Ascending aorta (tissue), 2 donors: ENCODE measurements around the gene ZKSCAN2. TPM values are rescaled to one million over a fixed set of nuclear protein-coding genes. Genes with fewer than 3 reads are reported as not detected.

ENCODE experiments used
- DNase-seq, 2 donors: peaks; one replicate each; pipeline ENCODE4 v3.0.0-alpha.2; 2019; ENCODE audit warnings: low spot score in 2 of 2
- H3K27ac ChIP-seq, 2 donors: fragments of 200-600 bp; sonication (generic); one replicate each; pipeline ENCODE4 v1.5.1; 2016 to 2017; ENCODE audit warnings: mild to moderate bottlenecking in 1 of 2
- H3K27me3 ChIP-seq: fragments of 200-600 bp; sonication (generic); one replicate; pipeline ENCODE4 v1.5.1; 2017
- H3K36me3 ChIP-seq, 2 donors: fragments of 200-600 bp; sonication (generic); one replicate each; pipeline ENCODE4 v1.5.1; 2016
- H3K4me1 ChIP-seq, 2 donors: fragments of 200-600 bp; sonication (generic); one replicate each; pipeline ENCODE4 v1.5.1; 2016 to 2017; ENCODE audit warnings: mild to moderate bottlenecking in 1 of 2
- H3K4me3 ChIP-seq, 2 donors: fragments of 200-600 bp; sonication (generic); one replicate each; pipeline ENCODE4 v1.5.1; 2016 to 2017; ENCODE audit warnings: mild to moderate bottlenecking in 1 of 2
- H3K9me3 ChIP-seq, 2 donors: fragments of 200-600 bp; sonication (generic); one replicate each; pipeline ENCODE4 v1.5.1; 2016
- intact Hi-C: fragments of 100-400 bp; cut with DNase I; formaldehyde crosslinking; loops from one replicate; pipeline ENCODE4 v1.15.1; 2023
- total RNA-seq: library from RNA; depleted of rRNA; stranded (reverse); fragments of >200 nt; gene quantifications from one replicate; pipeline ENCODE4 v1.1.0, GENCODE V29; 2016
- TF ChIP-seq, protein P1 (sequence below), 3 experiments: fragments of 200-600 bp in 2 of 3; fragments of 450-650 bp in 1 of 3; sonication (generic) in 2 of 3; IDR thresholded peaks; one replicate each; pipeline ENCODE4 v1.5.1; 2016 to 2019; ENCODE audit warnings: antibody characterized with exemption in 3 of 3, mild to moderate bottlenecking in 1 of 3, moderate library complexity in 1 of 3

Gene ZKSCAN2
- total RNA-seq, 1 donor from 2014 or later: 3.1 TPM

DNA sequence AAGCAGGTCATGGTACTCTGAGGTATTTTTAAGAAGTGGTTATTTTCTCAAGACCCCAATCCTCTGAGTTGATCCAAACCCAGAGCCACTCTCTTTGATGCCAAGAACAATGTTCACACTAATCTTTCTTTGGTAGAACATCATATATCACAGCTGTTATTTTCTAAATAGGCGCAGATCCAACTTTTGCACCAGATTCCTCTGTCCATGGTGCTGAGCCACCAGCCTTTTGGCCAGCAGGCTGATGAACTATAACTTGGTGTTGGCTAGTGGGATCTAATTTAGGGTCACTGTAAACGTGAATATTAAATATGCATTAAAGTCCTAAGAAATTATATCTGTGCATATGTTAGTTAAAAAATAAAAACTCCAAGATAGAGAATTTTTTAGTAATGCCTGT lies 7.0 kb upstream of the ZKSCAN2 start:
- no peaks in the 10 kb centered on the region for H3K27me3 ChIP-seq
- TF ChIP-seq, protein P1, sequence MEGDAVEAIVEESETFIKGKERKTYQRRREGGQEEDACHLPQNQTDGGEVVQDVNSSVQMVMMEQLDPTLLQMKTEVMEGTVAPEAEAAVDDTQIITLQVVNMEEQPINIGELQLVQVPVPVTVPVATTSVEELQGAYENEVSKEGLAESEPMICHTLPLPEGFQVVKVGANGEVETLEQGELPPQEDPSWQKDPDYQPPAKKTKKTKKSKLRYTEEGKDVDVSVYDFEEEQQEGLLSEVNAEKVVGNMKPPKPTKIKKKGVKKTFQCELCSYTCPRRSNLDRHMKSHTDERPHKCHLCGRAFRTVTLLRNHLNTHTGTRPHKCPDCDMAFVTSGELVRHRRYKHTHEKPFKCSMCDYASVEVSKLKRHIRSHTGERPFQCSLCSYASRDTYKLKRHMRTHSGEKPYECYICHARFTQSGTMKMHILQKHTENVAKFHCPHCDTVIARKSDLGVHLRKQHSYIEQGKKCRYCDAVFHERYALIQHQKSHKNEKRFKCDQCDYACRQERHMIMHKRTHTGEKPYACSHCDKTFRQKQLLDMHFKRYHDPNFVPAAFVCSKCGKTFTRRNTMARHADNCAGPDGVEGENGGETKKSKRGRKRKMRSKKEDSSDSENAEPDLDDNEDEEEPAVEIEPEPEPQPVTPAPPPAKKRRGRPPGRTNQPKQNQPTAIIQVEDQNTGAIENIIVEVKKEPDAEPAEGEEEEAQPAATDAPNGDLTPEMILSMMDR (IDR thresholded peaks at IDR 0.05): no peak
- no peaks in the 10 kb centered on the region for H3K36me3 ChIP-seq
- no peak overlapping the region for H3K4me3 ChIP-seq
- intact Hi-C loops: no loop called here
- DNase-seq: no peak
- H3K4me1 ChIP-seq: no peaks in the 10 kb centered on the region
- no peaks in the 10 kb centered on the region for H3K9me3 ChIP-seq
- H3K27ac ChIP-seq: no peak overlapping the region

DNA sequence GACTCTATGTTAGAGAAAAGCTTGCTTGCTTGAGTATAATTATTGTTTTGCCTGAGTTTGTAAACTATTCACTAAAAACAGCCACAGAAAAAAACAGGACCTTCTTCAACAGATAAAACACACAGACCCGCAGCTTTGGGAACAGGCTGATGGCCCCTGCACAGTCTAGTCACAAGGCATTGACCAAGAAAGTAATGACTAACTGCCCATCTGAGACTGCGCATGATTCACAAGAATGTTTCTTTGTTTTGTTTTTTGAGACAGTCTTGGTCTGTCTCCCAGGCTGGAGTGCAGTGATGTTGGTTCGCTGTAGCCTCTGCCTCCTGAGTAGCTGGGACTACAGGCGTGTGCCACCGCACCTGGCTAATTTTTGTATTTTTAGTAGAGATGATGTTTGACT lies 2.8 kb upstream of the ZKSCAN2 start:
- H3K4me3 ChIP-seq: no peak overlapping the region
- intact Hi-C loops: no loop called here
- no peaks in the 10 kb centered on the region for H3K9me3 ChIP-seq
- no peaks in the 10 kb centered on the region for H3K36me3 ChIP-seq
- H3K4me1 ChIP-seq: peaks cover 7 to 20% of the 10 kb centered on the region in 2 donors
- TF ChIP-seq, protein P1 (IDR thresholded peaks at IDR 0.05): no peak
- no peaks in the 10 kb centered on the region for H3K27me3 ChIP-seq
- no peak overlapping the region for H3K27ac ChIP-seq
- DNase-seq: no peak

- intact Hi-C loops: loop anchor here (5.0 to 10.0 kb wide), 3 partner anchors 152 to 744 kb away; no protein-coding TSS in a partner anchor
- no peak for DNase-seq
- peaks cover 4% of the 10 kb centered on the region in 2 donors for H3K36me3 ChIP-seq
- H3K9me3 ChIP-seq: no peaks in the 10 kb centered on the region
- H3K27ac ChIP-seq: peak overlapping the region in 1 of 2 donors; percentile 23
- peaks cover 7 to 20% of the 10 kb centered on the region in 2 donors for H3K4me1 ChIP-seq
- TF ChIP-seq, protein P1 (IDR thresholded peaks at IDR 0.05): no peak
- no peaks in the 10 kb centered on the region for H3K27me3 ChIP-seq
- peak overlapping the region; percentile 70 to 92 for H3K4me3 ChIP-seq
Measured at GRCh38 chr16:25258861-25259179, 1.2 kb upstream of the ZKSCAN2 start.

GRCh38 chr16:25257956-25258860 lies 563 bp upstream of the ZKSCAN2 start:
- intact Hi-C loops: loop anchor here (5.0 to 10.0 kb wide), 3 partner anchors 151 to 743 kb away; no protein-coding TSS in a partner anchor
- peak; percentile 10 to 88 for DNase-seq
- H3K27ac ChIP-seq: peak overlapping the region; percentile 91 to 98
- peaks cover 10% of the 10 kb centered on the region in 2 donors for H3K36me3 ChIP-seq
- H3K4me1 ChIP-seq: peaks cover 7 to 20% of the 10 kb centered on the region in 2 donors
- no peaks in the 10 kb centered on the region for H3K27me3 ChIP-seq
- no peaks in the 10 kb centered on the region for H3K9me3 ChIP-seq
- peak overlapping the region; percentile 70 to 92 for H3K4me3 ChIP-seq
- TF ChIP-seq, protein P1 (IDR thresholded peaks at IDR 0.05): no peak

- TF ChIP-seq, protein P1 (IDR thresholded peaks at IDR 0.05): peak in 2 of 3 experiments; percentile 3 to 10
- Histone ChIP-seq H3K27me3 (no peaks in the 10 kb centered on the region), H3K36me3 (peaks cover 21 to 23% of the 10 kb centered on the region in 2 donors), H3K27ac (peak overlapping the region; percentile 91 to 98), H3K4me1 (peaks cover 7 to 20% of the 10 kb centered on the region in 2 donors), H3K4me3 (peak overlapping the region; percentile 70 to 92), H3K9me3 (no peaks in the 10 kb centered on the region)
- intact Hi-C loops: loop anchor here (5.0 to 10.0 kb wide), 3 partner anchors 150 to 742 kb away; no protein-coding TSS in a partner anchor
- DNase-seq: peak in 1 of 2 donors; percentile 62
Measured at GRCh38 chr16:25256695-25257469, 763 bp downstream of the ZKSCAN2 start.
